Smooth muscle cell of the brain vasculature (primary cell): ENCODE measurements around the gene MARCOL.
"Not testable (repeated sequence)": the region's sequence is repeated elsewhere in the genome, so short reads cannot be mapped to it uniquely, and the experiment has no call there.

Experiments used
- DNase-seq: peaks from one replicate; pipeline ENCODE4 v3.0.0-alpha.2; 2012; ENCODE audit warnings: low read depth, low spot score

MARCOL gene

GRCh38 chr5:148267962-148268361, 29.6 kb downstream of the MARCOL start:
- DNase-seq = no peak

- no peak for DNase-seq
Measured at GRCh38 chr5:148268566-148268965, 30.2 kb downstream of the MARCOL start, which contains the start of gene SPINK13. Gene SPINK13, plus strand, starts transcription at chr5:148268794. Its CDS starts 1,279 bp downstream, at chr5:148270073.

GRCh38 chr5:148275129-148275528, 36.8 kb downstream of the MARCOL start:
- DNase-seq = not testable (repeated sequence)

- DNase-seq = not testable (repeated sequence)
Measured at GRCh38 chr5:148280893-148281292, 42.6 kb downstream of the MARCOL start.

- DNase-seq = not testable (repeated sequence)
Measured at GRCh38 chr5:148281336-148281735, 43.0 kb downstream of the MARCOL start.

GRCh38 chr5:148290271-148291195, 52.2 kb downstream of the MARCOL start:
- no peak for DNase-seq
